Measurements from ENCODE around the gene CCDC138.

DNA sequence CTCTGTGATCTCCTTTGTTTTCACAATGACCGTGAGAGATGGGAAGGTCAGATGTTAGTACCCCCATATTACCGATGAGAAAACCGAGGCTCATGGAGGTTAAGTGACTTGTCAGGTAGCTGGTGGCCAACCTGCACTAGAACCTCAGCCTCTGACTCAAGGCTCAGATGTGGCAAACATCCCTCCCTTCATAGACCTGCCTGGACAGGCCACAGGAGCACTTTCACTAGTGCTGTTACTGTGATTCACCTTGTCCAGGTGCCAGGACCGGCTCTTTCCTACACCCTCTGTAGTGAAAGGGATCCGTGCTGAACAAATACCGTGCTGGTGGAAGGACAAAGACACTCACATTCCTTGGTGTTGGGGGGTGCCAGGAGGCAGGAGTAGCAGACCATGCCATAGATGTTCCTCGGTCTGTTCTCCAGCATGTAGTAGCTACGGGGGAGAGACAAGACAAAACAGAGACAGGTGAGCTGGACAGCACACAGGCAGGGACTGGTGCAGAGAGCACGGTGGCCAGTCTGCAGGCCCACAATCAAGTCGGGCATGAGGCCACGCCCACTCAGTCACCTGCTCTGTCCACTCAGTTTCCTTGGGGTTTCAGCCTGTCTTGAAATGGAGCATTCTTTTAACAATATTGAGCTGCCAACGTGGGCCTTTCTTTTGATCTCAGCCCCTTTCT, 136.6 kb downstream of the CCDC138 start:
- TF ChIP-seq GATA2 (IDR thresholded peaks at IDR 0.05; ENCODE audit: low read depth, low read length) (no peak), GATA3 (IDR thresholded peaks at IDR 0.05; ENCODE audit: low read depth, low read length) (no peak)
